OCI-LY3 (cell line): Measurements from ENCODE around the gene SLC1A4.

Experiments used
- CTCF ChIP-seq: fragments of 200-600, 300-600 bp; sonication (generic); IDR thresholded peaks from 2 replicates; pipeline ENCODE4 v1.5.1; 2014; ENCODE audit warnings: antibody characterized with exemption, low read length, low read depth
- EZH2phosphoT487 ChIP-seq: fragments of 200-600 bp; shearing (Covaris generic); IDR thresholded peaks from 2 replicates; pipeline ENCODE4 v1.6.1; 2018; ENCODE audit warnings: antibody characterized with exemption, mixed run types, low read depth

- TF ChIP-seq CTCF (no peak), EZH2phosphoT487 (no peak)
Measured at GRCh38 chr2:65070172-65070830, 81.1 kb downstream of the SLC1A4 start.
